ENCODE data around the gene ZNF600.
"Not testable (repeated sequence)": the region's sequence is repeated elsewhere in the genome, so short reads cannot be mapped to it uniquely, and the experiment has no call there.

DNA sequence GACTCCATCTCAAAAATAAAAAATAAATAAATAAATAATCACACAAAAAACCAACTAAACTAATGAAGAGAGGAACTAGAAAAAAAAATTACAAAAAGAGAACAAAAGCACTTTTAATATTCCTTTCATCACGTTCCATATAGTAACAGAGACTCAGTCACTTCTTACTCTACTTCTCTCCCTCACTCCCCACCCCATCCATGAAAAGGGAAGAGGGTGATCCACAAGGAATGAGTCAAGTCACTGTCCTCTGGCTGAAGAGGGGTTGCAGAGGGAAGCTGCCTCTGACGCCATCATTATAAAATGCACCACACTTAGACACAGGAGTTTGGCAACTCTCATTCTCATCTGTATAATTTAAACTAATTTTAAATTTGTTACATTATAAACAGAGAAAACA, 3.7 kb downstream of the ZNF600 start:
- not testable (repeated sequence) for TF ChIP-seq CHCHD3 (CRISPR knock-in tag; IDR thresholded peaks at IDR 0.05); ESRRA (IDR thresholded peaks at IDR 0.05; ENCODE audit: borderline replicate concordance, low read depth); POLR2A (conservative IDR thresholded peaks at IDR 0.05); PCBP1 (IDR thresholded peaks at IDR 0.05; ENCODE audit: low read depth, low read length, poor library complexity, severe bottlenecking); NFE2L1 (tag; IDR thresholded peaks at IDR 0.05; ENCODE audit: borderline replicate concordance, low read depth); SMAD3 (CRISPR knock-in tag; conservative IDR thresholded peaks at IDR 0.05); GATA2 (CRISPR knock-in tag; IDR thresholded peaks at IDR 0.05); RHOXF2B (CRISPR knock-in tag; conservative IDR thresholded peaks at IDR 0.05)
- TF ChIP-seq, protein P1, sequence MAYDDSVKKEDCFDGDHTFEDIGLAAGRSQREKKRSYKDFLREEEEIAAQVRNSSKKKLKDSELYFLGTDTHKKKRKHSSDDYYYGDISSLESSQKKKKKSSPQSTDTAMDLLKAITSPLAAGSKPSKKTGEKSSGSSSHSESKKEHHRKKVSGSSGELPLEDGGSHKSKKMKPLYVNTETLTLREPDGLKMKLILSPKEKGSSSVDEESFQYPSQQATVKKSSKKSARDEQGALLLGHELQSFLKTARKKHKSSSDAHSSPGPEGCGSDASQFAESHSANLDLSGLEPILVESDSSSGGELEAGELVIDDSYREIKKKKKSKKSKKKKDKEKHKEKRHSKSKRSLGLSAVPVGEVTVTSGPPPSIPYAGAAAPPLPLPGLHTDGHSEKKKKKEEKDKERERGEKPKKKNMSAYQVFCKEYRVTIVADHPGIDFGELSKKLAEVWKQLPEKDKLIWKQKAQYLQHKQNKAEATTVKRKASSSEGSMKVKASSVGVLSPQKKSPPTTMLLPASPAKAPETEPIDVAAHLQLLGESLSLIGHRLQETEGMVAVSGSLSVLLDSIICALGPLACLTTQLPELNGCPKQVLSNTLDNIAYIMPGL (CRISPR knock-in tag; IDR thresholded peaks at IDR 0.05), result not testable (repeated sequence)
